Natural killer cell treated with Interleukin-12 subunit alpha and Interleukin-12 subunit beta and Interleukin-15 and Interleukin-18, amount 100 ng/mL, for 72 hours (primary cell): Measurements from ENCODE around the gene TRIP6. TPM values are rescaled to one million over a fixed set of nuclear protein-coding genes. Genes with fewer than 3 reads are reported as not detected.
A peak's percentile ranks its signal among the peaks of the same experiment; 100 is the strongest.

ENCODE experiments used
- ATAC-seq, 2 donors: fragments of 150-1000 bp; cut with Tn5 transposase in 1 of 2; sonication (Bioruptor Pico), chemical (Tn5 transposase) in 1 of 2; 2 replicates each; pipeline ENCODE4 v1.10.0; 2021
- DNase-seq: peaks from one replicate; pipeline ENCODE4 v3.0.0; 2022; ENCODE audit warnings: low spot score
- H3K27ac Mint-ChIP-seq, 2 donors: 1 replicate in 1 of 2; 2 replicates in 1 of 2; pipeline ENCODE4 v1.8.0; 2022; ENCODE audit warnings: mixed read lengths in 2 of 2, mild to moderate bottlenecking in 1 of 2, moderate library complexity in 1 of 2
- H3K27me3 Mint-ChIP-seq, 2 donors: 1 replicate in 1 of 2; 2 replicates in 1 of 2; pipeline ENCODE4 v1.8.0; 2022; ENCODE audit warnings: mixed read lengths in 2 of 2
- H3K36me3 Mint-ChIP-seq: one replicate; pipeline ENCODE4 v1.8.0; 2022; ENCODE audit warnings: mixed read lengths
- H3K4me1 Mint-ChIP-seq, 2 donors: 1 replicate in 1 of 2; 2 replicates in 1 of 2; pipeline ENCODE4 v1.8.0; 2022; ENCODE audit warnings: low read depth in 2 of 2, mixed read lengths in 2 of 2, mild to moderate bottlenecking in 1 of 2
- H3K4me3 Mint-ChIP-seq: one replicate; pipeline ENCODE4 v1.8.0; 2022; ENCODE audit warnings: mixed read lengths
- H3K9me3 Mint-ChIP-seq: 2 replicates; pipeline ENCODE4 v1.8.0; 2022; ENCODE audit warnings: mixed read lengths
- total RNA-seq, 2 donors: library from RNA; stranded (reverse); gene quantifications; one replicate each; pipeline ENCODE4 v1.2.3, GENCODE V29; 2022

Gene TRIP6
- total RNA-seq, 2 donors from 2014 or later: 2.7 to 7.4 TPM

DNA sequence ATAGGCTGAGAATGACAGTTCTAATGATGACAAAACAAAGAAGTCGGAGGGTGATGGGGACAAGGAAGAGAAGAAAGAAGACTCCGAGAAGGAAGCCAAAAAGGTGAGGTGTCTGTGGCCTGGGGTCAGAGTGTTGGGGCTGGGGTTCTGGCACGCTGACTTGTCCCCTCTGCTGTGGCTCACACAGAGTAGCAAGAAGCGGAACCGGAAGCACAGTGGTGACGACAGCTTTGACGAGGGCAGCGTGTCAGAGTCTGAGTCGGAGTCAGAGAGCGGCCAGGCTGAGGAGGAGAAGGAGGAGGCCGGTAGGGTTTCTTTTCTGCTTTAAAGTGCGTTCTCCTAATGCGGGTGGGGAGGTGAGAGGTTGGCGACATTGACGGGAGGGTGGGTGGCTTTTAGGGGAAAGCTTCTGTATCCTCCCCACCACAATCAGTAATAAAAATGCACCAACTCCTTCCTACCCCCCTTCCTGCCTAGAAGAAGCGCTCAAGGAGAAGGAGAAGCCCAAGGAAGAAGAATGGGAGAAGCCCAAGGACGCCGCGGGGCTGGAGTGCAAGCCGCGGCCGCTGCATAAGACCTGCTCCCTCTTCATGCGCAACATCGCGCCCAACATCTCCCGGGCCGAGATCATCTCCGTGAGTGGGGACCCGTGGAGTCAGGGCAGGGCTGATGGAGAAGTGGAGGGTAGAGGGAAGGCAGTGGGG is 17.7 kb downstream of the TRIP6 start:
- Mint-ChIP-seq H3K36me3 (peaks cover 51% of the 10 kb centered on the region), H3K4me1 (peaks cover 38 to 55% of the 10 kb centered on the region in 2 donors), H3K4me3 (peak overlapping the region; percentile 85), H3K9me3 (no peaks in the 10 kb centered on the region), H3K27me3 (no peaks in the 10 kb centered on the region), H3K27ac (peak overlapping the region; percentile 73 to 80)
- DNase-seq: no peak
- ATAC-seq: peak in 1 of 2 donors; percentile 48

DNA sequence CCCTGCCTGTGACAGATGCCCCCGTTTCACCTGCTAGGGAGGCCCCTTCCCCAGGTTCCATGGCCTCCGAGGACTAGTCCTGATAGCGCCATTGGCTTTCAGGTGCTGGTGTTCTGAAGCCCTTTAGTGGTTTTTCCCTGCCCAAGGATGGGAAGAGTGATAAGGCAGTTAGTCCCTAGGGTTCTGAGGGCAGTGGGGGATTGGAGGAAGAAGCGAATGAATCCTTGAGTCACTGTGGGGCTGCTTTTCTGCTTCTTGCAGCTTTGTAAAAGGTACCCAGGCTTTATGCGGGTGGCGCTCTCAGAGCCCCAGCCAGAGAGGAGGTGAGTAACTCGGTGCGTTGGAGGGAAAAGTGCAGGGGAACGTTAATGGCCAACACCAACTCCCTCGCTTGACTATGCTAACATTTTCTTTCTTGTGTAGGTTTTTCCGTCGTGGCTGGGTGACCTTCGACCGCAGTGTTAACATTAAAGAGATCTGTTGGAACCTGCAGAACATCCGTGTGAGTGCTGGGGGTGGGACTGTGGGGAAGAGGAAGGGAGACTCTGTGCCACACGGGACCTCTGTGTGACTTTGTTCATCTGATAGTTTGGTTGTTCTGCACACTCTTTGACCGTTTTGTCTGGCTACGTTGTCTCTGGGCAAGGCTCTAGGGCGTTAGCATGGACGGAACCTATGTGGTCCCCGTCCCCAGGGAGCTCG is 18.4 kb downstream of the TRIP6 start:
- H3K36me3 Mint-ChIP-seq: peaks cover 48% of the 10 kb centered on the region
- DNase-seq (no peak), ATAC-seq (no peak)
- peak overlapping the region; percentile 21 to 80 for H3K27ac Mint-ChIP-seq
- H3K4me1 Mint-ChIP-seq: peaks cover 41 to 58% of the 10 kb centered on the region in 2 donors
- peak overlapping the region; percentile 85 for H3K4me3 Mint-ChIP-seq
- no peaks in the 10 kb centered on the region for H3K27me3 Mint-ChIP-seq
- H3K9me3 Mint-ChIP-seq: no peaks in the 10 kb centered on the region

DNA sequence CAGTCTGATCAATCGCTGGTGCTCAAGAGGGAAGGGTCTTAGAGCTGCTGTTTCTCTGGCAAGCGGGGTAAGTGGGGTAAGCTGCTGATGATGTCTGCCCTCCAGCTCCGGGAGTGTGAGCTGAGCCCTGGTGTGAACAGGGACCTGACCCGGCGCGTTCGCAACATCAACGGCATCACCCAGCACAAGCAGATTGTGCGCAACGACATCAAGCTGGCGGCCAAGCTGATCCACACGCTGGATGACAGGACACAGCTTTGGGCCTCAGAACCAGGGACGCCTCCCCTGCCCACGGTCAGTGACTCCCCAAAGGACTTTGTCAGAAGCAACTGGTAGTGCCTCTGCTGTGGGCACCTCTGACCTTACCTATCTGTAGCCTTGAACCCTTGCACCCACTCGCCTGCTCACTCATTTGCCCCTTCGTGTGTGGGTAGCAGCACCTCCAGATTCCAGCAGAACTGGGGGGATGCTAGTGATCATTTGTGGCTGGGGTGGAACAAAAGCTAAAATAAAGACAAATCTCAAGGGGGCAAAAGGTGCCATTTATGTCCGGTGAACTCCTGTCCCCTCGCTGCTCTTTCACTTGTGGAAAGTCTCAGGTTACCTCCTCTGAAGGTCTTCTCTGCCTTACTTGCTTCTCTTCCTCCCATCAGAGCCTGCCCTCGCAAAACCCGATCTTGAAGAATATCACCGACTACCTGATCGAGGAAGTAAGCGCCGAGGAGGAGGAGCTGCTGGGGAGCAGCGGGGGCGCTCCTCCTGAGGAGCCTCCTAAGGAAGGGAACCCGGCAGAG is 19.2 kb downstream of the TRIP6 start:
- peak overlapping the region; percentile 79 to 80 for H3K27ac Mint-ChIP-seq
- no peaks in the 10 kb centered on the region for H3K9me3 Mint-ChIP-seq
- H3K4me3 Mint-ChIP-seq: peak overlapping the region; percentile 86
- H3K36me3 Mint-ChIP-seq: peaks cover 45% of the 10 kb centered on the region
- ATAC-seq: no peak
- peaks cover under 1 to 2% of the 10 kb centered on the region in 2 donors for H3K27me3 Mint-ChIP-seq
- H3K4me1 Mint-ChIP-seq: peaks cover 42 to 61% of the 10 kb centered on the region in 2 donors
- no peak for DNase-seq

DNA sequence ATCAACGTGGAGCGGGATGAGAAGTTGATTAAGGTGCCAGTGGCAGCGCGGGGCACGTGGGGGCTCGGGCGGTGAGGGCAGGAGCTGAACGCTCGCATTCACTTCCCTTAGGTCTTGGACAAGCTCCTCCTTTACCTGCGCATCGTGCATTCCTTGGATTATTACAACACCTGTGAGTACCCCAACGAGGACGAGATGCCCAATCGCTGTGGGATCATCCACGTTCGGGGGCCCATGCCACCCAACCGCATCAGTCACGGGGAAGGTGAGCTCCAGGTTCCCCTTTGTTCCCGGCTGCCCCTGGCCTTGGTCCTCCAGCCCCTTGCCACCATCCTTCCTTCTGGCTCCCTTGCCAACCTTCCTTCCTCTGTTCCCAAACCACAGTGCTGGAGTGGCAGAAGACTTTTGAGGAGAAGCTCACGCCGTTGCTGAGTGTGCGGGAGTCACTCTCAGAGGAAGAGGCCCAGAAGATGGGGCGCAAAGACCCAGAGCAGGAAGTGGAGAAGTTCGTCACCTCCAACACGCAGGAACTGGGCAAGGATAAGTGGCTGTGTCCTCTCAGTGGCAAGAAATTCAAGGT is 19.8 kb downstream of the TRIP6 start:
- Mint-ChIP-seq H3K27ac (peak overlapping the region; percentile 79 to 80), H3K9me3 (no peaks in the 10 kb centered on the region), H3K36me3 (peaks cover 45% of the 10 kb centered on the region), H3K27me3 (peaks cover 7 to 9% of the 10 kb centered on the region in 2 donors), H3K4me1 (peaks cover 44 to 68% of the 10 kb centered on the region in 2 donors), H3K4me3 (peak overlapping the region; percentile 86)
- no peak for DNase-seq
- ATAC-seq: no peak

DNA sequence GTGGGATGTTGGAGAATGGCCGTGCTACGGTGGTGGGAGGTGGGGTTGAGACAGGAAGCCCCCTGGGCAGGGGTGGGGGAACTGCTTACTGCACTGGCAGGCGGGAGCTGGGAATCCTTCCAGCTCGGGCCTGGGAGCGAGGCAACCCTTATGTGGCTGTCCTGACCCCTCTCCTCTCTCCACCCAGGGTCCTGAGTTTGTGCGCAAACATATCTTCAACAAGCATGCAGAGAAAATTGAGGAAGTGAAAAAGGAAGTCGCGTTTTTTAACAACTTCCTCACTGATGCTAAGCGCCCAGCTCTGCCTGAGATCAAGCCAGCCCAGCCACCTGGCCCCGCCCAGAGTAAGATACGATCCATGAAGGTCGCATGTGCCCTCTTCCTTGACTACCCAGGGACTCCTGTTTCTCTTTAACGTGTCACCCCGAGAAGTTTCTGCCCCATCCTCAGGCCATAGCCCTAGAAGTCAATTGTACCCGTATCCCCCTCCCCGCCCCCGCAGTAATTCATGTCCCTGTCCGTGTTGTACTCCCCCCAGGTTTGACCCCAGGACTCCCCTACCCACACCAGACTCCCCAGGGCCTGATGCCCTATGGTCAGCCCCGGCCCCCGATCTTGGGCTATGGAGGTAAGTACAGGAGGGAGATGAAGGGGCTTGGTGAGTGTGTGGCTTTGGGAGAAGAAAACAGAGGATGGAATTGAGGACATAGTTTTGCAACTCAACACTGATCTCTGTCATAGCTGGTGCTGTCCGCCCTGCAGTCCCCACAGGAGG is 20.5 kb downstream of the TRIP6 start:
- peaks cover 45% of the 10 kb centered on the region for H3K36me3 Mint-ChIP-seq
- H3K4me3 Mint-ChIP-seq: peak overlapping the region; percentile 86
- H3K27me3 Mint-ChIP-seq: peaks cover 10 to 16% of the 10 kb centered on the region in 2 donors
- no peak for ATAC-seq
- no peak for DNase-seq
- H3K9me3 Mint-ChIP-seq: no peaks in the 10 kb centered on the region
- peak overlapping the region; percentile 79 to 80 for H3K27ac Mint-ChIP-seq
- H3K4me1 Mint-ChIP-seq: peaks cover 46 to 68% of the 10 kb centered on the region in 2 donors

DNA sequence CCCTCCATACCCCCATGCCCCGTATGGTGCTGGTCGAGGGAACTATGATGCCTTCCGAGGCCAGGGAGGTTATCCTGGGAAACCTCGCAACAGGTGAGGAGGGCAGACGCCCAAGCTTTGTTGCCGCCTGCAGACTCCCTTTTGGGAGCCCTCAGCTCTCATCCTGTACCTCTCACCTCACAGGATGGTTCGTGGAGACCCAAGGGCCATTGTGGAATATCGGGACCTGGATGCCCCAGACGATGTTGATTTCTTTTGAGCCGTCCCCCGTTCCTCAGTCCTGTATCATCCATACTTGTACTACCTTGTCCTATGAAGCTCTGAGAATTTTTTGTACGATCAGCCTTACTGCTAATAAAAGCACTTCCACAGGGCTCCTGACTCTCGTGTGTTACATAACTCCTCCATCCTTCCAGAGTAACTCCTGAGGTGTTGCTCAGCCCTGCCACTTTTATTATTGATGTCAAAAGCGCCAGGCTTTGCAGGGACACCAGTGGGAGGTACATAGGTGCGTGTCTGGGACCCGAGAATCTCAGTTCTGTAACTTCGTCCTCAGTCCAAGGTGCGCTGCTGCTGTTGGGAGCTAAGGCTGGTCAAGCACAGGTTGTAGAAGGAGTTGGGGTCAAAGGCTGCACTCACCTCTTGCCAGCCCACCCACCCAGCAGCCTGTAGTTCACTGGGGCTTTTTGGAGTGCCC is 21.3 kb downstream of the TRIP6 start:
- Mint-ChIP-seq H3K9me3 (no peaks in the 10 kb centered on the region), H3K4me3 (peak overlapping the region; percentile 86)

DNA sequence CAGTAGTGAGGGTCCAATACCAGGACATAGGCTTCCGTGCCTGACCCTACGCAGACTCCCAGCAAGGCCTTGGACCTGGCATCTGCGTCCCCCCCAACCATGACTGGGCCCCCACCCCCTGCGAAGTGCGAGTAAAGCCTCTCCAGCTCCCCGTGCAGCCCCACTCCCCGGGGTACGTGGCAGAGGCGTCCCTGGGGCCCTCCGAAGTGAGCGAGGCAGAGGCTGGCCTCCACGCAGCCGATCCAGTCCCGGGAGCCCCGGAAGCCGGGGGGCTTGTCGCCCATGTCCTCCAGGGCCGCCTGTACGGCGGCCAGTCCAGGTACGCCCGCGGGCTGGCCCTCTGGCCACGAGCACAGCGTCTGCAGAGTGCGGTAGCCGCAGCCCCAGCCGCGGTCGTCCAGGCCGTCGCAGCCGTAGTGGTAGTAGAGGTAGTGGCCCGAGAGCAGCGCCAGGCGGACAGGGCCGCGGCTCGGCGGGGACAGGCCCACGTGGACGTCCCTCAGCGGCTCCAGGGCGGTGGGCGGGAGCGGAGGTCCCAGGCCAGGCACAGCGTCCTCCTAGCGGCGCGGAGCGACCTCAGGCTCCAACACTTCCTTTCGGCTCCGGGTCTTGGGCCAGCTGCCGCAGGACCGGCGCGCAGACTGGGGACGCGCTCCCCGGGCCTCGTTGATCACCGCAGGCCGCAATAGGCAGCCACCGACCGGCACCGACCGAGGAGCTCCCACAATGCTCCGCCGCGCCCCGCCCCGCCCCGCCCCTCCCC is 22.0 kb downstream of the TRIP6 start, which contains the start of gene UFSP1:
TSS of gene UFSP1 (minus strand) at position 728 of the 763 bp plus-strand sequence. CDS start at position 284, 444 bp downstream.
- Mint-ChIP-seq H3K4me1 (peaks cover 39 to 54% of the 10 kb centered on the region in 2 donors), H3K9me3 (no peaks in the 10 kb centered on the region), H3K4me3 (peak within 1 kb of the TSS; percentile 86), H3K27ac (peak within 1 kb of the TSS; percentile 80 to 81), H3K36me3 (peaks cover 34% of the 10 kb centered on the region), H3K27me3 (peaks cover 16 to 20% of the 10 kb centered on the region in 2 donors)
- ATAC-seq (peak; percentile 60 to 73), DNase-seq (no peak)

More for the DNA sequence above, 21.3 kb downstream of the TRIP6 start:
- Mint-ChIP-seq H3K27me3 (peaks cover 13 to 20% of the 10 kb centered on the region in 2 donors), H3K27ac (peak overlapping the region; percentile 79 to 80), H3K36me3 (peaks cover 38% of the 10 kb centered on the region), H3K4me1 (peaks cover 39 to 61% of the 10 kb centered on the region in 2 donors)
- DNase-seq: no peak
- ATAC-seq: no peak

DNA sequence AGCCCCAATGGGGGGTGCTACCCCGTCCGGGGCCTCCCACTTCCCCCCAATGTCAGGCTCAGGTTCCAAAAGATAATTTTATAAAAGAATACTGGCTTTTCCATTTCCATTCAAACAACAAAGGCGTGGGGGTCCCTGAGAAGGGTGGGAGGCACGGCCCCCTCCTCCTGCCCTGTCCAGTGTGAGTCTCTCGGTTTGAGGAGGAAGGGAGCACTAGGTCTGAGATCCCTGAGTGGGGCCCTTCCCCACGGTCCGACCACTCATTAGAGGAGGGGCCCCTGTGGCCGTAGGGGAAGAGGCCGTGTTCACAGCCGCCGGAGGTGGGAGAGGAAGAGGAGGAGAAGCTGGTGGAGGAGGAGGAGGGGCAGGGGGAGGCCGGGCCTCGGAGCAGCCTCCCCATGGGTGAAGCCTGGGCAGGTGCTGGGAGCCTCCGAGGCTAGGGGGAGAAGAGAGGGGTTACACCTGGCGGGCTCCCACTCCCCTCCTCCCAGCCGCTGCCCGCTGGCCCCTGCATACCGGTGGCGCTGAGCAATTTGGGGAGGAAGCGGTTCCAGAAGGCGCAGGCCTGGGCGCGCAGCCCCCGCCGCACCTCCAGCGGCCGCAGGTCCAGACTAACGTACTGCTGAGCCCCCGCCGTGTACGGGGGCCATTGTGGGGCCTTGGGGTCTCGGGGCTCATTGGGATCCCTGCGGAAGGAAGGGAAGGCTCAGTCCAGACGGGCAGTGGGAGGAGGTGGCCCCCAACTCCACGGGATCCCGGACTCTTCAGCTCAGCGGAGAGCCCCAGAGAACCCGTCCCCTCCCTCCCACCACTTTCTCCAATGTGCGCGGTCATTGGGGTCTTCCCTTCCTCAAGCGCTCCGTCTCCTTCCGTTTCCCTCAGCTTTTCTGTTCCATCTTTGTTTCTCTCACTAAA is 23.7 kb downstream of the TRIP6 start:
- ATAC-seq (no peak), DNase-seq (no peak)
- Mint-ChIP-seq H3K4me1 (peaks cover 39 to 41% of the 10 kb centered on the region in 2 donors), H3K27me3 (peaks cover 18 to 22% of the 10 kb centered on the region in 2 donors), H3K9me3 (no peaks in the 10 kb centered on the region), H3K36me3 (peaks cover 19% of the 10 kb centered on the region), H3K27ac (peak overlapping the region; percentile 44 to 81), H3K4me3 (peak overlapping the region; percentile 86)

DNA sequence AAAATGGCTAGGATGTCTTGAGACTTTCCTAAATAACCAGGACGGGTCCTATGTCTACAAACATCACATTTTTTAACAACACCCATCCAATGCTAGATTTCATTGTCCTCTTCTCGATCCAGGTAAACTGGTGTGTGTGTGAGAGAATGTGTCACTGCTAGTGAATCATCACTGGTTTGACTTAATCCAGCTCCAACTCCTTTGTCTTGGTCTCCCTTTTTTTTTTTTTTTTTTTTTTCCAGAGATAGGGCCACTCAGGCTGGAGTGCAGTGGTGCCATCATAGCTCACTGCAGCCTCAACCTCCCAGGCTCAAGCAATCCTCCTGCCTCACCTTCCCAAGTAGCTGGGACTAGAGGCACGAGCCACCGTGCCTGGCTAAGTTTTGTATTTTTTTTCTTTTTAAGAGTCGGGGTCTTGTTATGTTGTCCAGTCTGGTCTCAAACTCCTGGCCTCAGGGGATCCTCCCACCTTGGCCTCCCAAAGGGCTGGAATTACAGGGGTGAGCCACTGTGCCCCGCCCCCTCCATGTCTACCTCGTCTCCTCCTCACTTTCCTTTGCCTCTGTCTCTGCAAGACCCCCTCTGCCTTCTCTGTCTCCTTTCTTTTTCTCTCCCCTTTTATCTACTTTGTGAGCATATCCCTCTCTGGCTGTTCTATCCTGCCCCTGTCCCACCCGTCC is 24.5 kb downstream of the TRIP6 start:
- H3K4me1 Mint-ChIP-seq: peaks cover 38 to 41% of the 10 kb centered on the region in 2 donors
- peak overlapping the region; percentile 84 for H3K4me3 Mint-ChIP-seq
- no peak for ATAC-seq
- H3K36me3 Mint-ChIP-seq: peaks cover 14% of the 10 kb centered on the region
- no peak for DNase-seq
- no peaks in the 10 kb centered on the region for H3K9me3 Mint-ChIP-seq
- peaks cover 24 to 28% of the 10 kb centered on the region in 2 donors for H3K27me3 Mint-ChIP-seq
- H3K27ac Mint-ChIP-seq: peak overlapping the region; percentile 36 to 58

DNA sequence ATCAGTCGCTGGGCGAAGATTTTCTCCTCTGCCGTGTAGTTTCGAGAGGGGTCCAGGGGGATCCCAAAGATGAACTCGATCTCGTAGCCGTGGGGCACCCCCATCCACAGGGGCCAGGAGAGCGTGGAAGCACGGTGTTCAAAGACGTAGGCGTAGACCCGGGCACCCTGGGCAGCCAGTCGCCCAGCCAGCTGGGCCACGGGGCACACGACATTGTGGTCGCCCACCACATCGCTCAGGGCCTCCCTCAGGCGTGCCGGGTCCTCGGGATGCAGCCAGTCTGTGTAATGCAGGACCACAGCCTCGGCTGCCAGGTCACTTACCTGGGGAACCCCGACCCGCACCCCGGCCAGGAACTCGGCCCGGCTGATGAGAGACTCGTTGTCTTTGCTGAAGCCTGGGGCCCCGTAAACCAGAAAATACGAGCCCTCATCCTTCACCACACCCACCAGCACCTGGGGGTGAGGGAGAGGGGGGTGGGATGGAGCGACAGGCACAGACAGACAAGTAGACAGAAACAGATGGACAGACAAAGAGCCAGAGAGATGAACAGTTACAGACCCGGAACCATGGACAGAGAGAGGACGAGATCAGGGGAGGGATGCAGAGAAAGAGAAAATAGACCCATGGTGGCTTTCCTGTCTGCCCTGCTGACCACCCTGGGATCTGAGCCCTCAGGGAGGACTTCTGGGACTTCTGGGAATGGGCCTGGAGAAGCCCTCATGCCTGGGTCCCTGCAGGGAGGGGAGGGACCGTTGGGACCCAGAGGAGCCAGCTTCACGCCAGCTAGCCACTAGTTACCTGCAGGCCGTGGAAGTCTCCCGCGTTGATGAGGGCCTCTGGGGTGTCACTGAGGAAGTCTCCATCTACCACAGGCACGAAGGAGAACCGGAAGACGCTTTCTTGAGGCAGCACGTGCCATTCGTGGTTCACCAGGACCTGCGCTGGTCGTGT is 25.5 kb downstream of the TRIP6 start:
- Mint-ChIP-seq H3K27me3 (peaks cover 26 to 32% of the 10 kb centered on the region in 2 donors), H3K36me3 (peaks cover 7% of the 10 kb centered on the region), H3K27ac (no peak overlapping the region), H3K4me1 (peaks cover 29 to 33% of the 10 kb centered on the region in 2 donors), H3K4me3 (peak overlapping the region; percentile 84), H3K9me3 (no peaks in the 10 kb centered on the region)
- no peak for ATAC-seq
- no peak for DNase-seq
